Measurements from ENCODE around the gene HSF2. TPM values are rescaled to one million over a fixed set of nuclear protein-coding genes. Genes with fewer than 3 reads are reported as not detected.

The HSF2 gene
- total RNA-seq, 1 experiment from 2014 or later = 19.8 TPM

- TF ChIP-seq TCF7L2 (IDR thresholded peaks at IDR 0.05; ENCODE audit: borderline replicate concordance, extremely low read depth, insufficient read depth, insufficient read length) = no peak
- TF ChIP-seq CBX3 (IDR thresholded peaks at IDR 0.05; ENCODE audit: low read depth) = no peak
- no peak for TF ChIP-seq EGR1 (IDR thresholded peaks at IDR 0.05; ENCODE audit: low read depth)
- no peak for TF ChIP-seq ELF1 (IDR thresholded peaks at IDR 0.05; ENCODE audit: borderline replicate concordance, low read depth)
Measured at GRCh38 chr6:122412001-122412400, 12.5 kb downstream of the HSF2 start (continued).

GRCh38 chr6:122416825-122417224, 17.4 kb downstream of the HSF2 start:
- ChIA-PET POLR2A (no interaction called here), CTCF (no interaction called here), RAD21 (ENCODE audit: low non-redundant PET in 1 of 2, low total read pairs in 2 of 2, uncharacterized antibody in 2 of 2, unreplicated experiment in 2 of 2) (no interaction called here)
- H3K79me2 ChIP-seq (ENCODE audit: insufficient read depth, low read length) = peaks cover 11% of the 10 kb centered on the region
- H3K9ac ChIP-seq (ENCODE audit: low read length) = no peak overlapping the region
- intact Hi-C loops (cut with micrococcal nuclease) = no loop called here
- no peak overlapping the region for H3K27ac ChIP-seq (ENCODE audit: low read depth, low read length)
- DNase-seq (ENCODE audit: low read depth, low spot score) (no peak), ATAC-seq (no peak)
- H3K36me3 ChIP-seq (ENCODE audit: control insufficient read depth in 1 of 2, insufficient read depth in 2 of 2, low read length in 2 of 2) = peaks cover 22 to 31% of the 10 kb centered on the region in 2 experiments
- no peak overlapping the region for H2AFZ ChIP-seq (ENCODE audit: low read depth, low read length, poor library complexity, severe bottlenecking)
- H3K27me3 ChIP-seq (ENCODE audit: insufficient read depth, low read length) = no peaks in the 10 kb centered on the region
- TF ChIP-seq RAD21 (IDR thresholded peaks at IDR 0.05; ENCODE audit: low read depth) (no peak), EZH2 (IDR thresholded peaks at IDR 0.05) (no peak), JUND (IDR thresholded peaks at IDR 0.05) (no peak), EZH2phosphoT487 (IDR thresholded peaks at IDR 0.05; ENCODE audit: borderline replicate concordance) (no peak), POLR2A (IDR thresholded peaks at IDR 0.05; ENCODE audit: borderline replicate concordance, extremely low read depth, insufficient read depth, insufficient read length) (no peak), FOSL1 (IDR thresholded peaks at IDR 0.05; ENCODE audit: low read depth) (no peak), ELF1 (IDR thresholded peaks at IDR 0.05; ENCODE audit: borderline replicate concordance, low read depth) (no peak), YY1 (IDR thresholded peaks at IDR 0.05; ENCODE audit: extremely low read depth, insufficient replicate concordance, low read depth, low read length) (no peak)
- no peaks in the 10 kb centered on the region for H3K9me3 ChIP-seq (ENCODE audit: control insufficient read depth in 1 of 2, insufficient read depth in 1 of 2, low read depth in 1 of 2, low read length in 2 of 2)
- no peak overlapping the region for H3K4me2 ChIP-seq (ENCODE audit: low read length)
- no peak overlapping the region for H3K4me3 ChIP-seq (replicated peaks in 1 of 2; ENCODE audit: low read depth in 1 of 2, low read length in 2 of 2)
- no peaks in the 10 kb centered on the region for H3K9me2 ChIP-seq (ENCODE audit: insufficient read depth)
- BruUV-seq (replicated peaks) = no TSS peak
- no peaks in the 10 kb centered on the region for H4K20me1 ChIP-seq (ENCODE audit: insufficient read depth)
- H3K4me1 ChIP-seq (ENCODE audit: control insufficient read depth in 1 of 2, insufficient read depth in 2 of 2, low read length in 2 of 2) = no peaks in the 10 kb centered on the region

- RAD21 ChIA-PET (ENCODE audit: low non-redundant PET in 1 of 2, low total read pairs in 2 of 2, uncharacterized antibody in 2 of 2, unreplicated experiment in 2 of 2) = no interaction called here
- H4K20me1 ChIP-seq (ENCODE audit: insufficient read depth) = no peaks in the 10 kb centered on the region
- no peaks in the 10 kb centered on the region for H3K27me3 ChIP-seq (ENCODE audit: insufficient read depth, low read length)
- H3K4me1 ChIP-seq (ENCODE audit: control insufficient read depth in 1 of 2, insufficient read depth in 2 of 2, low read length in 2 of 2) = no peaks in the 10 kb centered on the region
- no peak overlapping the region for H2AFZ ChIP-seq (ENCODE audit: low read depth, low read length, poor library complexity, severe bottlenecking)
- no peaks in the 10 kb centered on the region for H3K79me2 ChIP-seq (ENCODE audit: insufficient read depth, low read length)
- ATAC-seq (no peak), DNase-seq (ENCODE audit: low read depth, low spot score) (no peak)
- H3K27ac ChIP-seq (ENCODE audit: low read depth, low read length) = no peak overlapping the region
- POLR2A ChIA-PET = no interaction called here
- no peaks in the 10 kb centered on the region for H3K9me2 ChIP-seq (ENCODE audit: insufficient read depth)
- no TSS peak for BruUV-seq (replicated peaks)
- no peak overlapping the region for H3K4me3 ChIP-seq (replicated peaks in 1 of 2; ENCODE audit: low read depth in 1 of 2, low read length in 2 of 2)
- H3K9ac ChIP-seq (ENCODE audit: low read length) = no peak overlapping the region
- H3K9me3 ChIP-seq (ENCODE audit: control insufficient read depth in 1 of 2, insufficient read depth in 1 of 2, low read depth in 1 of 2, low read length in 2 of 2) = no peaks in the 10 kb centered on the region
- peaks cover 24 to 31% of the 10 kb centered on the region in 2 experiments for H3K36me3 ChIP-seq (ENCODE audit: control insufficient read depth in 1 of 2, insufficient read depth in 2 of 2, low read length in 2 of 2)
- CTCF ChIA-PET = no interaction called here
- H3K4me2 ChIP-seq (ENCODE audit: low read length) = no peak overlapping the region
- intact Hi-C loops (cut with micrococcal nuclease) = no loop called here
- TF ChIP-seq TCF7L2 (IDR thresholded peaks at IDR 0.05; ENCODE audit: borderline replicate concordance, extremely low read depth, insufficient read depth, insufficient read length) (no peak), JUND (IDR thresholded peaks at IDR 0.05) (no peak), CEBPB (IDR thresholded peaks at IDR 0.05; ENCODE audit: low read depth) (no peak), EZH2phosphoT487 (IDR thresholded peaks at IDR 0.05; ENCODE audit: borderline replicate concordance) (no peak), ELF1 (IDR thresholded peaks at IDR 0.05; ENCODE audit: borderline replicate concordance, low read depth) (no peak), CBX3 (IDR thresholded peaks at IDR 0.05; ENCODE audit: low read depth) (no peak), CTCF (IDR thresholded peaks at IDR 0.05 in 2 of 3, conservative IDR thresholded peaks at IDR 0.05 in 1 of 3; ENCODE audit: borderline replicate concordance in 1 of 3, insufficient read depth in 1 of 3, low read depth in 2 of 3, low read length in 2 of 3) (no peak), ZBTB33 (IDR thresholded peaks at IDR 0.05; ENCODE audit: extremely low read depth, insufficient replicate concordance, low read length) (no peak)
Measured at GRCh38 chr6:122422003-122422402, 22.6 kb downstream of the HSF2 start.

Data from HCT116 (cell line).